Activated naive CD4-positive, alpha-beta T cell treated with anti-CD3 and anti-CD28 coated beads, Interleukin-2, amount 50 U/mL, for 24 hours (primary cell): ENCODE measurements around the gene SMC1B.
"Not testable (repeated sequence)": the region's sequence is repeated elsewhere in the genome, so short reads cannot be mapped to it uniquely, and the experiment has no call there.

Source experiments
- H3K27ac Mint-ChIP-seq: one replicate; pipeline ENCODE4 v1.8.0; 2021; ENCODE audit warnings: mild to moderate bottlenecking, mixed read lengths
- H3K27me3 Mint-ChIP-seq: one replicate; pipeline ENCODE4 v1.8.0; 2021; ENCODE audit warnings: mixed read lengths
- H3K36me3 Mint-ChIP-seq: one replicate; pipeline ENCODE4 v1.8.0; 2021; ENCODE audit warnings: mixed read lengths
- H3K4me1 Mint-ChIP-seq: one replicate; pipeline ENCODE4 v1.8.0; 2021; ENCODE audit warnings: mixed read lengths
- H3K4me3 Mint-ChIP-seq: one replicate; pipeline ENCODE4 v1.8.0; 2021; ENCODE audit warnings: mild to moderate bottlenecking, mixed read lengths
- H3K9me3 Mint-ChIP-seq: one replicate; pipeline ENCODE4 v1.8.0; 2021; ENCODE audit warnings: mixed read lengths

The SMC1B gene

DNA sequence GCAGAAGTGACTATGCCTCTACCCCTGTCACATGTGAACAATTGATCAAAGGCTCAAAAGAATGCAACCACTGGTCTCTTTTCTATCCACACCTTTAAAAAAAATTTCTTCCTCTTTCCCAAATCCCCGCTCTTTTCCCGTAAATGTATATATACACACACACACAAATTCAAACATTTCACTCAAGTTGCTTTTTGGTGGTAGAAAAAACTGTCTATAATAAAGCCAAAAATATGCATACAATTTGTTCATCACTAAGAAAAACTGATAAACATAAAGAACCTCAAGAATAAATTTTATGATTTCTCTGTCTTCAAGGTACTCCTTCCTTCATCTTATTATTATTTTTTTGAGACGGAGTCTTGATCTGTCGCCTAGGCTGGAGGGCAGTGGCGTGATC is 5.6 kb downstream of the SMC1B start:
- Mint-ChIP-seq H3K4me3 (no peak overlapping the region), H3K4me1 (no peaks in the 10 kb centered on the region), H3K27ac (no peak overlapping the region), H3K36me3 (peaks cover 5% of the 10 kb centered on the region), H3K9me3 (peaks cover 9% of the 10 kb centered on the region), H3K27me3 (no peaks in the 10 kb centered on the region)

DNA sequence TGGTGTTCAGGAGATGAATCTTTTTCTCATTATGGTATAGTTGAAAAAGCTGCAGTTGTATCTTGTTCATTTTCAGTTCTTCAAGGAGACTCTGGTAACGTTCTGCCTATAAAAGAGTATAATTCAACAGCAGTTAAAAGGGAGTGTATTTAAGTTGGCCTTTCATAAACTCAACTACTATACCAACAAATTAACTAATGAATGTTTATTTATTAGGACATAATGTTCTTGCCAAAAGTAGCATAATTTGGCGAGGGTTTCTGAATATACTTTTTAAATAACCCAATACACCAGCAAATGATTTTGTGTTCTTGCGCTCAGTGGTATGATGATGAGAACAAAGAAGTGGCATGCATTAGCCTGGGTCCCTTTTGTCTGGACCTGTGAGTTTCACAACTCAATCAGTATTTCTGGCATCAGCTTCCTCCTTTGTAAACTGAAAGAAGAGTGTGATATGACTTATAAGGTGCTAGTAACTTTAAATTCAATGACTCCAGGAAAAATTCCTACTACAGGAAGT is 10.9 kb downstream of the SMC1B start:
- Mint-ChIP-seq H3K9me3 (peaks cover 4% of the 10 kb centered on the region), H3K27me3 (no peaks in the 10 kb centered on the region), H3K4me3 (no peak overlapping the region), H3K27ac (no peak overlapping the region), H3K4me1 (no peaks in the 10 kb centered on the region), H3K36me3 (peaks cover 2% of the 10 kb centered on the region)

GRCh38 chr22:45399712-45400445 is 13.5 kb downstream of the SMC1B start:
- Mint-ChIP-seq H3K4me1 (no peaks in the 10 kb centered on the region), H3K36me3 (no peaks in the 10 kb centered on the region), H3K4me3 (no peak overlapping the region), H3K9me3 (no peaks in the 10 kb centered on the region), H3K27me3 (no peaks in the 10 kb centered on the region), H3K27ac (no peak overlapping the region)

GRCh38 chr22:45398214-45398613 is 15.2 kb downstream of the SMC1B start:
- Mint-ChIP-seq H3K4me1 (no peaks in the 10 kb centered on the region), H3K27ac (no peak overlapping the region), H3K36me3 (no peaks in the 10 kb centered on the region), H3K4me3 (no peak overlapping the region), H3K9me3 (no peaks in the 10 kb centered on the region), H3K27me3 (no peaks in the 10 kb centered on the region)

DNA sequence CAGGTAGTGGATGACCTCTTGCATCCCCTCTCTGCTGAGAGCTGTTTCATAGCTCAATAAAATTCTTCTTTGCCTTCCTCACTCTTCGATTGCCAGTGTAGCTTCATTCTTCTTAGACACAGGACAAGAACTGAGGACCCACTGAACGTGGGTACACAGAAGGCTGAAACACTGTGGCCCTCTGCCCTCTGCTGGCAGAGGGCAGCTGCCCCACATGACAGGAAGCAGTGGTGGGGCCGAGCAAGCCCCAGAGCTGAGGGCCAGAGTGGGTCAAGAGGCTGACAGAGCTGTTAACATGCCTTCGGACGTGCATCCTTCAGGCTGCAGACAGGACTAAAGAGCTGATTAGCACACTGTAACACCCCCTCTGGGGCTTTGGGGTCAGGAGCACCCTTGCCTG is 15.6 kb downstream of the SMC1B start:
- Mint-ChIP-seq H3K4me3 (no peak overlapping the region), H3K27me3 (no peaks in the 10 kb centered on the region), H3K36me3 (no peaks in the 10 kb centered on the region), H3K9me3 (no peaks in the 10 kb centered on the region), H3K4me1 (no peaks in the 10 kb centered on the region), H3K27ac (no peak overlapping the region)

DNA sequence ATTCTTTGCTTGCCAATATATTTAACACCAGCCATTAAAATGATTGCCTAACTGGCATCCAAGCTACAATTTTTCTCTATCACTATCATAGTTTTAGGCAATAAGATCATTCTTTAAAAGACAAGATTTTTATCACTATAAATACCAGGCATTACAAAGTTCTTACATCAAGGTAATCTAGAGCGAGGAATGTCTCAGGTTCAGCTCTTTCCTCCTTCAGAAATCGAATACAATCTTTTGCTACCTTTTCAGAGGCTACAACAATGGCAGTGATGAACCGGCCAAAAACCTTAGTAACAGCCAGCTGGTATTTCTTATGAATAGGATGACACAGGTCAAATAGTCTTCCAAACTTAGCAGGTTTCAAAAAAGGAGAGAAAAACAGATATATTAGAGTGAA is 23.9 kb downstream of the SMC1B start:
- Mint-ChIP-seq H3K27ac (no peak overlapping the region), H3K27me3 (no peaks in the 10 kb centered on the region), H3K9me3 (no peaks in the 10 kb centered on the region), H3K4me3 (no peak overlapping the region), H3K36me3 (no peaks in the 10 kb centered on the region), H3K4me1 (no peaks in the 10 kb centered on the region)

DNA sequence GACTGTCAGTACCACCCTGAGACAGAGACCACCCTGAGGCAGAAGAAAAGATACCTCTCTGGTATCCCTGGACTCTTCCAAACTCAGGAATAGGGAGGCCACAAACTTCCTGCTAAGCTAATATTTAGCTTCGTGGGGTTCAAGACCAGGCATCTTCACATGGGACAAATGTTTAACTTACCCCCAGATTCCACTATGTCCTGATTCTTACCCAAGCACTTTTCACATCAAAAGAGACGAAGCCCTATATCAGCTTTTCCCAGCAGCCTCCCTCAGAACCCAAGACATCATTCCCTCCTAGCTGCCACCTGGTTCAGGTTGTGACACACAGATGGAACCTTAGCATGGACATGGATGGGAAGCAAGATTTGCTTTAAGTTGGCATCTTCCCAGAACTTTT is 32.1 kb downstream of the SMC1B start:
- no peak overlapping the region for H3K4me3 Mint-ChIP-seq
- H3K27me3 Mint-ChIP-seq = no peaks in the 10 kb centered on the region
- H3K27ac Mint-ChIP-seq = no peak overlapping the region
- H3K4me1 Mint-ChIP-seq = no peaks in the 10 kb centered on the region
- H3K36me3 Mint-ChIP-seq = no peaks in the 10 kb centered on the region
- H3K9me3 Mint-ChIP-seq = no peaks in the 10 kb centered on the region

DNA sequence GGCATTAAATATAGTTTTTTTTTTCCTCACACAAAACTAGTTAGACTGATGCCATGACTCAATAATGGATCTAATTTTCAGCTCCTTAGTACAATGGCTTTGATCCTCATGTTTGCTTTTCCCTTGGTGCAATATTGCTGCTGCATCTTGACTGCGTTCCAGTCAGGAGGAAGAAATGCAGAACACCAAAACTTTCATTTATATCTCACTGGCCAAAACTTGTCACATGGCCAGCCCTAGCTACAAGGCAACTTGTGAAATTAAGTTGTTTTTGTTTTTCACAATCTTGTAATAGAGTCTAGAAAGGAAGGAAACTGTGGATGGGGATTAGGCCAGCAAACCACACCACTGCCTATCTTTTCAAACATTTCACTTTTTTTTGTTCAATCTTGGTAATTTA is 36.7 kb downstream of the SMC1B start:
- Mint-ChIP-seq H3K4me3 (no peak overlapping the region), H3K27me3 (peaks cover 2% of the 10 kb centered on the region), H3K9me3 (no peaks in the 10 kb centered on the region), H3K4me1 (no peaks in the 10 kb centered on the region), H3K27ac (no peak overlapping the region), H3K36me3 (no peaks in the 10 kb centered on the region)

DNA sequence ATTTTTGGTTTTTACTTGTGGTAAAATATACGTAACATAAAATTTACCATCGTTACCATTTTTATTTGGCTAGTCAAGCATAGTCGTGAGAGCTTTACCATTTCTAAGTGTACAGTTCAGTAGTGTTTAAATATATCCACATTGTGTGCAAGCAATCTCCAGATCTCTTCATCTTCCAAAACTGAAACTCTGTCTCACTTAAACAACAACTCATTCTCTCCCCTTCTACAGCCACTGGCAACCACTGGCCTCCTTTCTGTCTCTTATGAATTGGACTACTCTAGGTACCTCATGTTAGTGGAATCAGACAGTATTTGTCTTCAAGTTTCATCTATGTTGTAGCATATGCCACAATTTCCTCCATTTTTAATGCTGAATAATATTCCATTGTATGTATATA is 37.4 kb downstream of the SMC1B start:
- Mint-ChIP-seq H3K27me3 (peaks cover 2% of the 10 kb centered on the region), H3K4me3 (no peak overlapping the region), H3K9me3 (no peaks in the 10 kb centered on the region), H3K27ac (no peak overlapping the region), H3K36me3 (no peaks in the 10 kb centered on the region), H3K4me1 (no peaks in the 10 kb centered on the region)

DNA sequence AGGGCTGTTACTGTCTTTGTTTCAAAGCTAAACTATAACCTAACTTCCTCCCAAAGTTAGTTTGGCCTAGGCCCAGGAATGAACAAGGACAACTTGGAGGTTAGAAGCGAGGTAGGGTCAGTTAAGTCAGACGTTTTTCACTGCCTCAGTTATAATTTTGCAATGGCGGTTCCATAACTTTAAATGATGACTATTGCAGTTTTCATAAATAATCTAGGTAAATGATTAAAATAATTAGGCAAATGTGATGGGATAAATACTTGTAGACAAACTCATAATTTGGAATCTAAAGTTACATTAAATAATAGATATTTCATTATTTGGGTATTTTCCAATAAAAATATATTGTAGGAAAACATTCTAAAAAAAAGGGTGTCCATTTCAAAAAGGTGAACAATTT is 39.8 kb downstream of the SMC1B start:
- H3K4me1 Mint-ChIP-seq, H3K36me3 Mint-ChIP-seq, H3K4me3 Mint-ChIP-seq: not testable (repeated sequence)

GRCh38 chr22:45366713-45367112 is 46.7 kb downstream of the SMC1B start:
- Mint-ChIP-seq H3K27ac (no peak overlapping the region), H3K36me3 (peaks cover 4% of the 10 kb centered on the region), H3K4me1 (no peaks in the 10 kb centered on the region), H3K4me3 (no peak overlapping the region), H3K9me3 (peaks cover 7% of the 10 kb centered on the region), H3K27me3 (no peaks in the 10 kb centered on the region)

More for the DNA sequence above, 39.8 kb downstream of the SMC1B start:
- not testable (repeated sequence) for H3K27me3 Mint-ChIP-seq, H3K27ac Mint-ChIP-seq, H3K9me3 Mint-ChIP-seq

DNA sequence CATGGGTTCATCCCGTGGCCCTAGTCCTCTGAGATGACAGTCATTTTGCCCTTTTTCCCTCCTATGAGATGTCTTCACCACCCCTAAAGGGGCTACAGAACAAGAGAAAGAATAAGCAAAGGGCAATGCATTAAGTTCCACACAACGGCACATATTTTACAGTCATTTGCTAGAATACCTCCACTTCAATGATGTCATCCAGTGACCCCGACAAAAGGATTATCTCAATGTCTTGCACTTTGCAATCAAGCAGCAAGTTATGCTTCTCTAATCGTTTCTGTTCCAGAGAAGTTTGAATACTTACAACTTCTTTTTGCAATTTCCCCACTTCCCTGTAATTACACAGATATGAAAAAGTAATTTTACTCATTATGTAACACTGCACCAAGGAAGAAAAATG is 53.8 kb downstream of the SMC1B start:
- Mint-ChIP-seq H3K27me3 (no peaks in the 10 kb centered on the region), H3K9me3 (no peaks in the 10 kb centered on the region), H3K4me3 (no peak overlapping the region), H3K36me3 (no peaks in the 10 kb centered on the region), H3K4me1 (peaks cover 14% of the 10 kb centered on the region), H3K27ac (no peak overlapping the region)

GRCh38 chr22:45358127-45358526 is 55.3 kb downstream of the SMC1B start:
- H3K4me3 Mint-ChIP-seq = no peak overlapping the region
- H3K4me1 Mint-ChIP-seq = peaks cover 28% of the 10 kb centered on the region
- no peaks in the 10 kb centered on the region for H3K27me3 Mint-ChIP-seq
- H3K9me3 Mint-ChIP-seq = no peaks in the 10 kb centered on the region
- H3K36me3 Mint-ChIP-seq = no peaks in the 10 kb centered on the region
- H3K27ac Mint-ChIP-seq = no peak overlapping the region

GRCh38 chr22:45357490-45357889 is 55.9 kb downstream of the SMC1B start:
- Mint-ChIP-seq H3K27me3 (no peaks in the 10 kb centered on the region), H3K27ac (no peak overlapping the region), H3K36me3 (no peaks in the 10 kb centered on the region), H3K4me3 (no peak overlapping the region), H3K9me3 (no peaks in the 10 kb centered on the region), H3K4me1 (peaks cover 28% of the 10 kb centered on the region)

- Mint-ChIP-seq H3K27ac (no peak overlapping the region), H3K36me3 (no peaks in the 10 kb centered on the region), H3K4me1 (peaks cover 32% of the 10 kb centered on the region), H3K27me3 (no peaks in the 10 kb centered on the region), H3K9me3 (no peaks in the 10 kb centered on the region), H3K4me3 (no peak overlapping the region)
Measured at GRCh38 chr22:45353786-45354185, 59.6 kb downstream of the SMC1B start.

DNA sequence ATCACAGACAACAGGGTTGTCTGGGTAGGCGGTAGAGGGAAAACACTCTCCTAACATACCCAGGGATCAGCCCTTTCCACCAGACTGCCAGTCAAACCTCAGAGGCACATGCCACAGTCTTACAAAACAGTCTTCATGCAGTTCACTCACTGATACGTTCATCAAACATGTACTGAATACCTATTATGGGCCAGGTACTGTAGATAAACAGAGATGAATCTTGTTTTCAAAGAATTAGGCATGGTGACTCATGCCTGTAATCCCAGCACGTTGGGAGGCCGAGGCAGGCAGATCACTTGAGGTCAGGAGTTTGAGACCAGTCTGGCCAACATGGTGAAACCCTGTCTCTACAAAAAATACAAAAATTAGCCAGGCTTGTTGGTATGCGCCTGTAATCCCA is 60.6 kb downstream of the SMC1B start:
- peaks cover 32% of the 10 kb centered on the region for H3K4me1 Mint-ChIP-seq
- not testable (repeated sequence) for H3K27me3 Mint-ChIP-seq, H3K4me3 Mint-ChIP-seq, H3K9me3 Mint-ChIP-seq, H3K36me3 Mint-ChIP-seq, H3K27ac Mint-ChIP-seq

- Mint-ChIP-seq H3K4me3 (no peak overlapping the region), H3K36me3 (peaks cover 2% of the 10 kb centered on the region), H3K9me3 (no peaks in the 10 kb centered on the region), H3K4me1 (peaks cover 32% of the 10 kb centered on the region), H3K27ac (no peak overlapping the region), H3K27me3 (no peaks in the 10 kb centered on the region)
Measured at GRCh38 chr22:45351956-45352355, 61.4 kb downstream of the SMC1B start.
